ENCODE results near the gene ZNF662. TPM values are rescaled to one million over a fixed set of nuclear protein-coding genes. Genes with fewer than 3 reads are reported as not detected.

ZNF662 gene
- total RNA-seq, 4 donors from 2014 or later, result 1.2 to 8.9 (median 6.0) TPM

DNA sequence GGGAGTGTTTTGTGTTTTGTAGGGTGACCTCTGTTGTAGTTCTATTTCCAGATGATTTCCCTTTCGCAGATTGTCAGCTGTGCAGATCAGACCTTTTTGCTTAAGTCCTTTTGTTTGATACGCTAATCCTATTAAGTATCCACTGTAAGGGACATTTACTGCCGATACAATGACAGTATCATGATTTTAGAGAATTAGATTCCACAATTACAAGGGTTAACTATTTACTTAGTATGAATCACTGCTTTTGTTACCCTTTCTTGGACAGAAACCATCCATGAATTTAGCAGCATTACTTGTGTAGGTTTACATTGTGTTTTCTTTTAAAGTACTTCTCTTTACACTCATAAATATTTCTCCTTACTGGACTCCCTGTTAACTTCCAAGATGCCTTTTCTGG lies 31.4 kb downstream of the ZNF662 start:
- Histone ChIP-seq H3K27ac (no peak overlapping the region), H3K4me3 (no peak overlapping the region), H3K9me3 (no peaks in the 10 kb centered on the region), H3K4me1 (no peaks in the 10 kb centered on the region), H3K36me3 (no peaks in the 10 kb centered on the region), H3K27me3 (no peaks in the 10 kb centered on the region)
- TF ChIP-seq, protein P1, sequence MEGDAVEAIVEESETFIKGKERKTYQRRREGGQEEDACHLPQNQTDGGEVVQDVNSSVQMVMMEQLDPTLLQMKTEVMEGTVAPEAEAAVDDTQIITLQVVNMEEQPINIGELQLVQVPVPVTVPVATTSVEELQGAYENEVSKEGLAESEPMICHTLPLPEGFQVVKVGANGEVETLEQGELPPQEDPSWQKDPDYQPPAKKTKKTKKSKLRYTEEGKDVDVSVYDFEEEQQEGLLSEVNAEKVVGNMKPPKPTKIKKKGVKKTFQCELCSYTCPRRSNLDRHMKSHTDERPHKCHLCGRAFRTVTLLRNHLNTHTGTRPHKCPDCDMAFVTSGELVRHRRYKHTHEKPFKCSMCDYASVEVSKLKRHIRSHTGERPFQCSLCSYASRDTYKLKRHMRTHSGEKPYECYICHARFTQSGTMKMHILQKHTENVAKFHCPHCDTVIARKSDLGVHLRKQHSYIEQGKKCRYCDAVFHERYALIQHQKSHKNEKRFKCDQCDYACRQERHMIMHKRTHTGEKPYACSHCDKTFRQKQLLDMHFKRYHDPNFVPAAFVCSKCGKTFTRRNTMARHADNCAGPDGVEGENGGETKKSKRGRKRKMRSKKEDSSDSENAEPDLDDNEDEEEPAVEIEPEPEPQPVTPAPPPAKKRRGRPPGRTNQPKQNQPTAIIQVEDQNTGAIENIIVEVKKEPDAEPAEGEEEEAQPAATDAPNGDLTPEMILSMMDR (IDR thresholded peaks at IDR 0.05), result no peak
- no peak for TF ChIP-seq POLR2A (IDR thresholded peaks at IDR 0.05)
- DNase-seq, result no peak

DNA sequence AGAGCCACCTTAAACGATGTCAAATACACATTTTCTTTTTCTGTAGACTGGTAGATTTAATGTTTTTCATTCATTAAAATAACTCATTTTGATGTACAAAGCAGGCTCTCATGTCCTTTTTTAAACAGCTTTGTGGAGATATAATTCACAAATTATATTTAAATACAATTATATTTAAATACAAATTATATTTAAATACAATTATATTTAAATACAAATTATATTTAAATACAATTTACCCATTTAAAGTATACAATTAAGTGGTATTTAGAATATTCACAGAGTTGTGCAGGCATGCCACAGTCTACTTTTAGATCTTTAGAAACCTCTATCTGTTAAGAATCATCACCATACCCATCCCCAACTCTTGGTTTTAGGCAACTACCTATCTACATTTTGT lies 36.8 kb downstream of the ZNF662 start:
- TF ChIP-seq POLR2A (IDR thresholded peaks at IDR 0.05), result no peak
- TF ChIP-seq, protein P1 (IDR thresholded peaks at IDR 0.05), result no peak
- H3K4me3 ChIP-seq, result no peak overlapping the region
- H3K27me3 ChIP-seq, result no peaks in the 10 kb centered on the region
- H3K27ac ChIP-seq, result no peak overlapping the region
- no peak for DNase-seq
- H3K9me3 ChIP-seq, result no peaks in the 10 kb centered on the region
- no peaks in the 10 kb centered on the region for H3K36me3 ChIP-seq
- no peaks in the 10 kb centered on the region for H3K4me1 ChIP-seq

DNA sequence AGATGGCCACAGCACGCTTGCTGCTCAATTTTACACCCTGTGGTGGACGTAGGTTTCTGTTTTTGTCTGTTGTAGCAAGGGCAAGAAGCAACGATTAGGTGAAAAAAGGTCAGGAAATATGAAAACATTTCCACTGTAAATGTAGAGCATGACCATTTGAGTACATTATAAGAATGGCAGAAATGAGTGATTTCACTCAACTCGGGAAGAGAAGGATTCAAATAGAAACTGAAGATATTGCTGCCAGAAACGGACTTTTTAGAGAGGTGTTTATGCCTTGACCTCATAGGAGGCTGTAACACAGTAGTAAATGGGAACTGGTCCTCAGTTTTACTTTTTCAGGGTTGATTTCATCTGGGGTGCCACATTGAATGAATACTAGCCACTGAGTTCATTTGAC lies 40.1 kb downstream of the ZNF662 start:
- TF ChIP-seq POLR2A (IDR thresholded peaks at IDR 0.05), result no peak
- TF ChIP-seq, protein P1 (IDR thresholded peaks at IDR 0.05), result no peak
- H3K27me3 ChIP-seq, result no peaks in the 10 kb centered on the region
- no peak for DNase-seq

DNA sequence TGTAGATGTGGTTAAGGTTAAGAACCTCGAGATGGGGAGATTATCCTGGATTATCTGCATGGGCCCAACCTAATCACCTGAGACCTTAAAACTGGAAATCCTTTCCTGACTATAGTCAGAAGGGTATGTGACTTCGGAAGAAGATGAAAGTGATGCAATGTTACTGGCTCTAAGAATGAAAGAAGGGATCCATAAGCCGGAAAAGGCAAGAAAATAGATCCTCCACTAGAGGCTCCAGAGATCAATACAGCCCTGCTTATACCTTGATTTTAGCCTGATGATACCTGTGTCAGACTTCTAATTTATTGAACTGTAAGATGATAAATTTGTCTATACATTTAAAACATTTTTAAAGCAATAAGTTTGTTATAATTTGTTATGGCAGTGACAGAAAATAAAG lies 51.6 kb downstream of the ZNF662 start:
- H3K27ac ChIP-seq, result no peak overlapping the region
- no peaks in the 10 kb centered on the region for H3K4me1 ChIP-seq
- H3K27me3 ChIP-seq, result no peaks in the 10 kb centered on the region
- no peaks in the 10 kb centered on the region for H3K9me3 ChIP-seq
- no peaks in the 10 kb centered on the region for H3K36me3 ChIP-seq
- TF ChIP-seq POLR2A (IDR thresholded peaks at IDR 0.05), result no peak
- no peak overlapping the region for H3K4me3 ChIP-seq
- DNase-seq, result no peak

More for the DNA sequence above, 40.1 kb downstream of the ZNF662 start:
- H3K4me3 ChIP-seq, result no peak overlapping the region
- H3K27ac ChIP-seq, result no peak overlapping the region
- H3K4me1 ChIP-seq, result no peaks in the 10 kb centered on the region
- no peaks in the 10 kb centered on the region for H3K9me3 ChIP-seq
- H3K36me3 ChIP-seq, result no peaks in the 10 kb centered on the region

DNA sequence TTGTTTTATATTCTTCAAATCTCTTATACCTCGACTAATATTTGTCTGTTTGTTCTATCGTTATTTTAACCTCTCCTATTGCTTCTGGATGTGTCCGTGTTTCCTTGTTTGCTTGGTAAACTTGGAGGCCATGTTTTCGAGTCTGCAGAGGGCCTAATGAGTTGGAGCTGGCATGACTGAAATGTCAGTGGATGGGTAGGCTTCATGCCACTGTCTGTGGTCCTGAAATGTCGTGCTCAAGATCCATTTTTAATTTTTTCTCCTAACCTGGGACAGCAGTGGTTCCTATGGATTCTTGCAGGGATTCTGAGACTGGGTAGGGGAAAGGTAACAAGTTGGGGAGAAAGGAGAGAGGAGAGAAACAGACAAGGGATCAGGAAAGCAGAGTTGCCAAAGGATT lies 54.3 kb downstream of the ZNF662 start:
- H3K4me1 ChIP-seq, result no peaks in the 10 kb centered on the region
- TF ChIP-seq POLR2A (IDR thresholded peaks at IDR 0.05), result no peak
- TF ChIP-seq, protein P1 (IDR thresholded peaks at IDR 0.05), result no peak

DNA sequence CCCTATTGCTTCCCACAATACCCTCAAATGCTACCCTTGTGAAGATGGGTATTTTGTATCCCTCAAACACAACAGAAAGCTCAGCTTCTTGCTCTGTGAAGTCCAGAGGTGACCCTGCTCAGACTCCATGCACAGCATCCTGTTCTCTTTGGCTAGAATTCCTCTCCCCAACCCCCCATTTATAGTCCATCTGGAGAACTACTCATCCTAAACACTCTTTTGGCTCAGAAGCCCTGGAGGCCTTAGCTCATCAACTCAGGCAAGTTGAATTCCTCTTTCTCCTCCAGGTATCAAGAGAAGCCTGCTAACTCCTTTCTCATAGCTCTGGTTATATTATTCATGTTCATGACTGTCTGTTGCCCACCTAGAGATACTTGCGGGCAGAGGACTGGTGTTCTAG lies 54.8 kb downstream of the ZNF662 start:
- Histone ChIP-seq H3K27ac (no peak overlapping the region), H3K36me3 (no peaks in the 10 kb centered on the region), H3K4me1 (no peaks in the 10 kb centered on the region), H3K27me3 (no peaks in the 10 kb centered on the region), H3K4me3 (no peak overlapping the region), H3K9me3 (no peaks in the 10 kb centered on the region)
- no peak for TF ChIP-seq POLR2A (IDR thresholded peaks at IDR 0.05)
- TF ChIP-seq, protein P1 (IDR thresholded peaks at IDR 0.05), result no peak
- no peak for DNase-seq

More for the DNA sequence above, 54.3 kb downstream of the ZNF662 start:
- Histone ChIP-seq H3K36me3 (no peaks in the 10 kb centered on the region), H3K4me3 (no peak overlapping the region), H3K9me3 (no peaks in the 10 kb centered on the region), H3K27me3 (no peaks in the 10 kb centered on the region), H3K27ac (no peak overlapping the region)
- DNase-seq, result no peak

All from Peyer's patch (tissue), 4 donors.